Measurements from ENCODE around the gene DSP. TPM values are rescaled to one million over a fixed set of nuclear protein-coding genes. Genes with fewer than 3 reads are reported as not detected.

The DSP gene
- polyA plus RNA-seq (0.05 TPM in 1 of 2 replicates, not detected in the other), polyA minus RNA-seq (0.49 and 0.93 TPM in 2 replicates)

- Histone ChIP-seq H3K4me2 (ENCODE audit: low read length) (peak within 1 kb of the TSS; percentile 28), H3K9ac (ENCODE audit: low read length) (peak within 1 kb of the TSS; percentile 61), H3K79me2 (replicated peaks; ENCODE audit: insufficient read depth, low read length) (no peaks in the 10 kb centered on the region), H3K27ac (ENCODE audit: low read length) (no peak within 1 kb of the TSS), H4K20me1 (ENCODE audit: insufficient read depth) (no peaks in the 10 kb centered on the region), H3K4me3 (ENCODE audit: low read length) (peak within 1 kb of the TSS; percentile 79), H3K9me2 (ENCODE audit: insufficient read depth, low read length) (no peaks in the 10 kb centered on the region), H3K36me3 (ENCODE audit: insufficient read depth, low read length) (no peaks in the 10 kb centered on the region), H3K9me3 (ENCODE audit: low read length) (no peaks in the 10 kb centered on the region), H3K27me3 (ENCODE audit: insufficient read depth, low read depth, low read length) (peaks cover 61% of the 10 kb centered on the region), H3F3A (ENCODE audit: insufficient read depth, low read length, poor library complexity, severe bottlenecking) (no peaks in the 10 kb centered on the region), H2AFZ (ENCODE audit: low read depth, low read length) (peak within 1 kb of the TSS; percentile 69)
- peak; percentile 56 for TF ChIP-seq EZH2 (IDR thresholded peaks at IDR 0.05; ENCODE audit: borderline replicate concordance, insufficient read depth, low read length, poor library complexity, severe bottlenecking)
- peak; percentile 42 for TF ChIP-seq POLR2AphosphoS5 (IDR thresholded peaks at IDR 0.05)
- TF ChIP-seq, protein P1, sequence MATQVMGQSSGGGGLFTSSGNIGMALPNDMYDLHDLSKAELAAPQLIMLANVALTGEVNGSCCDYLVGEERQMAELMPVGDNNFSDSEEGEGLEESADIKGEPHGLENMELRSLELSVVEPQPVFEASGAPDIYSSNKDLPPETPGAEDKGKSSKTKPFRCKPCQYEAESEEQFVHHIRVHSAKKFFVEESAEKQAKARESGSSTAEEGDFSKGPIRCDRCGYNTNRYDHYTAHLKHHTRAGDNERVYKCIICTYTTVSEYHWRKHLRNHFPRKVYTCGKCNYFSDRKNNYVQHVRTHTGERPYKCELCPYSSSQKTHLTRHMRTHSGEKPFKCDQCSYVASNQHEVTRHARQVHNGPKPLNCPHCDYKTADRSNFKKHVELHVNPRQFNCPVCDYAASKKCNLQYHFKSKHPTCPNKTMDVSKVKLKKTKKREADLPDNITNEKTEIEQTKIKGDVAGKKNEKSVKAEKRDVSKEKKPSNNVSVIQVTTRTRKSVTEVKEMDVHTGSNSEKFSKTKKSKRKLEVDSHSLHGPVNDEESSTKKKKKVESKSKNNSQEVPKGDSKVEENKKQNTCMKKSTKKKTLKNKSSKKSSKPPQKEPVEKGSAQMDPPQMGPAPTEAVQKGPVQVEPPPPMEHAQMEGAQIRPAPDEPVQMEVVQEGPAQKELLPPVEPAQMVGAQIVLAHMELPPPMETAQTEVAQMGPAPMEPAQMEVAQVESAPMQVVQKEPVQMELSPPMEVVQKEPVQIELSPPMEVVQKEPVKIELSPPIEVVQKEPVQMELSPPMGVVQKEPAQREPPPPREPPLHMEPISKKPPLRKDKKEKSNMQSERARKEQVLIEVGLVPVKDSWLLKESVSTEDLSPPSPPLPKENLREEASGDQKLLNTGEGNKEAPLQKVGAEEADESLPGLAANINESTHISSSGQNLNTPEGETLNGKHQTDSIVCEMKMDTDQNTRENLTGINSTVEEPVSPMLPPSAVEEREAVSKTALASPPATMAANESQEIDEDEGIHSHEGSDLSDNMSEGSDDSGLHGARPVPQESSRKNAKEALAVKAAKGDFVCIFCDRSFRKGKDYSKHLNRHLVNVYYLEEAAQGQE (IDR thresholded peaks at IDR 0.05; ENCODE audit: borderline replicate concordance), result no peak
- peak; percentile 12 for TF ChIP-seq MXI1 (conservative IDR thresholded peaks at IDR 0.05; ENCODE audit: poor library complexity, severe bottlenecking)
Observed at GRCh38 chr6:7541175-7542064, at the start of gene DSP. Gene DSP, plus strand, starts transcription at chr6:7541671. Its CDS starts 245 bp downstream, at chr6:7541916.

GRCh38 chr6:7493866-7494265 lies 47.6 kb upstream of the DSP start:
- H3K9me3 ChIP-seq (ENCODE audit: low read length), result no peaks in the 10 kb centered on the region
- H3K27ac ChIP-seq (ENCODE audit: low read length), result no peak overlapping the region
- H3K9me2 ChIP-seq (ENCODE audit: insufficient read depth, low read length), result no peaks in the 10 kb centered on the region
- H3K4me2 ChIP-seq (ENCODE audit: low read length), result no peak overlapping the region
- H3K9ac ChIP-seq (ENCODE audit: low read length), result no peak overlapping the region
- no peak overlapping the region for H2AFZ ChIP-seq (ENCODE audit: low read depth, low read length)
- no peaks in the 10 kb centered on the region for H3K27me3 ChIP-seq (ENCODE audit: insufficient read depth, low read depth, low read length)
- no peak overlapping the region for H3K4me3 ChIP-seq (ENCODE audit: low read length)
- H4K20me1 ChIP-seq (ENCODE audit: insufficient read depth), result no peaks in the 10 kb centered on the region
- H3K79me2 ChIP-seq (replicated peaks; ENCODE audit: insufficient read depth, low read length), result no peaks in the 10 kb centered on the region
- no peak for TF ChIP-seq POLR2AphosphoS5 (IDR thresholded peaks at IDR 0.05)
- H3K36me3 ChIP-seq (ENCODE audit: insufficient read depth, low read length), result no peaks in the 10 kb centered on the region
- no peaks in the 10 kb centered on the region for H3F3A ChIP-seq (ENCODE audit: insufficient read depth, low read length, poor library complexity, severe bottlenecking)

DNA sequence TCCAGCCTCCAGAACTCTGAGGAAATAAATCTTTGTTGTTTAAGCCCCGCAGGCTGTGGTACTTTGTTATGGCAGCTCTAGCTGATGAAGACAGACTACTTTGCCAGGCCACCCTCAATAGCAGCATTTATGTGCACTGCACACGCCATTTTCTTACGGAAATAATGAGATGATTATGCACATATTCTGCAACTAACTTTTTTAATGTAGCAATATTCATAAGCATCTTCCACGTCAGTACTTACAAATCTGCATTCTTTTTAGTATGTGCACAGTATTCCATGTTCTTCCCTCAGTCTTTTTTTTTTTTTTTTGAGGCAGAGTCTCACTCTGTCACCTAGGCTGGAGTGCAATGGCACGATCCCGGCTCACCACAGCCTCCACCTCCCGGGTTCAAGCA lies 46.8 kb upstream of the DSP start:
- Histone ChIP-seq H2AFZ (ENCODE audit: low read depth, low read length) (no peak overlapping the region), H3K79me2 (replicated peaks; ENCODE audit: insufficient read depth, low read length) (no peaks in the 10 kb centered on the region), H3K27ac (ENCODE audit: low read length) (no peak overlapping the region), H3K36me3 (ENCODE audit: insufficient read depth, low read length) (no peaks in the 10 kb centered on the region), H3F3A (ENCODE audit: insufficient read depth, low read length, poor library complexity, severe bottlenecking) (no peaks in the 10 kb centered on the region), H3K4me3 (ENCODE audit: low read length) (no peak overlapping the region), H4K20me1 (ENCODE audit: insufficient read depth) (no peaks in the 10 kb centered on the region), H3K9ac (ENCODE audit: low read length) (no peak overlapping the region), H3K9me3 (ENCODE audit: low read length) (no peaks in the 10 kb centered on the region), H3K4me2 (ENCODE audit: low read length) (no peak overlapping the region), H3K27me3 (ENCODE audit: insufficient read depth, low read depth, low read length) (no peaks in the 10 kb centered on the region), H3K9me2 (ENCODE audit: insufficient read depth, low read length) (no peaks in the 10 kb centered on the region)
- TF ChIP-seq TAF1 (IDR thresholded peaks at IDR 0.05; ENCODE audit: low read depth) (no peak), POLR2AphosphoS5 (IDR thresholded peaks at IDR 0.05) (no peak), CTCF (IDR thresholded peaks at IDR 0.05; ENCODE audit: poor library complexity, severe bottlenecking) (no peak), EZH2 (IDR thresholded peaks at IDR 0.05; ENCODE audit: borderline replicate concordance, insufficient read depth, low read length, poor library complexity, severe bottlenecking) (no peak), RAD21 (conservative IDR thresholded peaks at IDR 0.05) (no peak), EP300 (conservative IDR thresholded peaks at IDR 0.05; ENCODE audit: poor library complexity, severe bottlenecking) (no peak)

Measured in neural cell (in vitro differentiated cells).